HEK293T (cell line): ENCODE measurements around the gene OLFML3.

Source experiments
- CTCF ChIA-PET: fragments of 350-600 bp; formaldehyde crosslinking; extraction: SDS; loops from one replicate; lab custom pipeline; 2021; ENCODE audit warnings: antibody characterized with exemption, inconsistent platforms; lab: Yijun Ruan, JAX
- POLR2A ChIA-PET: fragments of 350-600 bp; formaldehyde crosslinking; extraction: SDS; loops from one replicate; lab custom pipeline; 2020; ENCODE audit warnings: antibody characterized with exemption, inconsistent platforms; lab: Yijun Ruan, JAX
- DNase-seq: peaks from one replicate; pipeline ENCODE4 v3.0.0; 2012; ENCODE audit warnings: mixed read lengths; ENCODE audit errors: extremely low spot score
- ARNT ChIP-seq: fragments of 450-650 bp; IDR thresholded peaks from 2 replicates; pipeline ENCODE4 v1.6.1; 2017; ENCODE audit warnings: mild to moderate bottlenecking
- BHLHE40 ChIP-seq: fragments of 450-650 bp; IDR thresholded peaks from 2 replicates; pipeline ENCODE4 v1.6.1; 2016; ENCODE audit warnings: mild to moderate bottlenecking, moderate library complexity, borderline replicate concordance
- CTBP1 ChIP-seq: fragments of 450-650 bp; IDR thresholded peaks from 2 replicates; pipeline ENCODE4 v1.6.1; 2016; ENCODE audit warnings: borderline replicate concordance
- ELF4 ChIP-seq: fragments of 450-650 bp; IDR thresholded peaks from 2 replicates; pipeline ENCODE4 v1.6.1; 2017; ENCODE audit warnings: antibody characterized with exemption
- FOXA1 ChIP-seq: fragments of 450-650 bp; IDR thresholded peaks from 2 replicates; pipeline ENCODE4 v1.6.1; 2016; ENCODE audit warnings: mild to moderate bottlenecking
- FOXK2 ChIP-seq: fragments of 450-650 bp; IDR thresholded peaks from 2 replicates; pipeline ENCODE4 v1.6.1; 2016; ENCODE audit warnings: mild to moderate bottlenecking
- FOXM1 ChIP-seq: fragments of 450-650 bp; IDR thresholded peaks from 2 replicates; pipeline ENCODE4 v1.6.1; 2017; ENCODE audit warnings: mild to moderate bottlenecking, borderline replicate concordance
- HDGF ChIP-seq: fragments of 450-650 bp; IDR thresholded peaks from 2 replicates; pipeline ENCODE4 v1.6.1; 2017; ENCODE audit warnings: antibody characterized with exemption, borderline replicate concordance
- L3MBTL2 ChIP-seq: fragments of 450-650 bp; conservative IDR thresholded peaks from 2 replicates; pipeline ENCODE4 v1.6.1; 2016; ENCODE audit warnings: mild to moderate bottlenecking
- LEF1 ChIP-seq: fragments of 450-650 bp; IDR thresholded peaks from 2 replicates; pipeline ENCODE4 v1.6.1; 2017; ENCODE audit warnings: mild to moderate bottlenecking, borderline replicate concordance
- NFRKB ChIP-seq: fragments of 450-650 bp; IDR thresholded peaks from 2 replicates; pipeline ENCODE4 v1.6.1; 2016; ENCODE audit warnings: mild to moderate bottlenecking, moderate library complexity
- SP1 ChIP-seq: fragments of 450-650 bp; IDR thresholded peaks from 2 replicates; pipeline ENCODE4 v1.6.1; 2017
- SUZ12 ChIP-seq: fragments of 450-650 bp; IDR thresholded peaks from 2 replicates; pipeline ENCODE4 v1.6.1; 2016; ENCODE audit warnings: mild to moderate bottlenecking
- TARDBP ChIP-seq: fragments of 450-650 bp; IDR thresholded peaks from 2 replicates; pipeline ENCODE4 v1.6.1; 2016
- ZNF384 ChIP-seq: fragments of 450-650 bp; IDR thresholded peaks from 2 replicates; pipeline ENCODE4 v1.6.1; 2016
- TF ChIP-seq, protein P1 (sequence below): fragments of 450-650 bp; IDR thresholded peaks from 2 replicates; pipeline ENCODE4 v1.6.1; 2016

Gene OLFML3

DNA sequence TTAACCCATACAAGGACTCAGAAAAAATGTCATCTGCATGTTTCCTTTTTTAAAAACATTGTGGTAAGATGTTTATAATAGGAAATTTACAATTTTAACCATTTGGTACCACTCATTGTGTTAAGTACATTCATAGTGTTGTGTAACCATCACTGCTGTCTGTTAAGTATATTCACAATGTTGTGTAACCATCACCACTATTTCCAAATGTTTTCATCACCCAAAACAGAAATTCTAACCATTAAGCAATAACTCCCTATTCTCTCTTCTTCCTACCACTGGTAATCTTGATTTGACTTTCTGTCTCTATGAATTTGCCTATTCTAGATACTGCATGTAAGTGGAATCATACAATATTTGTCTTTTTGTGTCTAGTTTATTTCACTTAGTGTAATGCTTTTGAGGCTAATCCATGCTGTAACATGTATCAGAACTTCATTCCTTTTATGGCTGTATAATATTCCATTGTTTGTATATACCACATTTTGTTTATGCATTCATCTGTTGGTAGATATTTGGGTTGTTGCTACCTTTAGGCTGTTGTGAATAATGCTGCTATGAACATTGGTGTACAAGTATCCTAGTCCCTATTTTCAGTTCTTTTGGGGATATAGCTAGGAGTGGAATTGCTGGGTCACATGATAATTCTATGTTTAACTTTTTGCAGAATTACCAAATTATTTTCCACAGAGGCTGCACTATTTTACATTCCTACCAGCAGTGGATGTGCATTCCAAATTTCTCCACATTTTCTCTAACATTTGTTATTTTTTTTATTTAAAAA is 36.1 kb upstream of the OLFML3 start:
- POLR2A ChIA-PET, result interaction anchor here (1.2 kb wide), 1 partner anchor 13 kb away, joined by 3 read pairs; no protein-coding TSS in a partner anchor
- no peak for DNase-seq
- CTCF ChIA-PET, result interaction anchor here (0.6 kb wide), 1 partner anchor 1076 kb away, joined by 3 read pairs; no protein-coding TSS in a partner anchor
- TF ChIP-seq ELF4 (no peak), ZNF384 (no peak), L3MBTL2 (no peak), BHLHE40 (no peak), TARDBP (no peak), ARNT (no peak), CTBP1 (no peak), HDGF (no peak), SUZ12 (no peak), FOXA1 (no peak), LEF1 (no peak), FOXK2 (no peak), SP1 (no peak), NFRKB (no peak), FOXM1 (no peak)
- TF ChIP-seq, protein P1, sequence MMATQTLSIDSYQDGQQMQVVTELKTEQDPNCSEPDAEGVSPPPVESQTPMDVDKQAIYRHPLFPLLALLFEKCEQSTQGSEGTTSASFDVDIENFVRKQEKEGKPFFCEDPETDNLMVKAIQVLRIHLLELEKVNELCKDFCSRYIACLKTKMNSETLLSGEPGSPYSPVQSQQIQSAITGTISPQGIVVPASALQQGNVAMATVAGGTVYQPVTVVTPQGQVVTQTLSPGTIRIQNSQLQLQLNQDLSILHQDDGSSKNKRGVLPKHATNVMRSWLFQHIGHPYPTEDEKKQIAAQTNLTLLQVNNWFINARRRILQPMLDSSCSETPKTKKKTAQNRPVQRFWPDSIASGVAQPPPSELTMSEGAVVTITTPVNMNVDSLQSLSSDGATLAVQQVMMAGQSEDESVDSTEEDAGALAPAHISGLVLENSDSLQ, result no peak

DNA sequence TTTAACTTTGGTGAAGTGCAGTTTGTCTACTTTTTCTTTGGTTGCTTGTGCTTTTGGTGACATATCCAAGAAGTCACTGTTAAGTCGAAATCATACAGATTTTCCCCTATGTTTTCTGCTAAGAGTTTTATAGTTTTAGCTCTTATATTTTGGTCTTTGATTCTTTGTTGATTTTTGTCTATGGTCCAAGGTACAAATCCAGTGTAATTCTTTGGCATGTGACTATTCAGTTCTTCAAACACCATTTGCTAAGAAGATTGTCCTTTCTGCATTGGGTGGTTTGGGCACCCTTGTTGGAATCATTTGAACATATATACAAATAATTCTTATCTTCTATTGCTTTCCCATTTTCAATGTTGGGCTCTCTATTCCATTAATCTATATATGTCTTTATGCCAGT is 33.9 kb upstream of the OLFML3 start:
- no peak for DNase-seq
- TF ChIP-seq NFRKB, result no peak
- no peak for TF ChIP-seq FOXM1
- TF ChIP-seq LEF1, result no peak
- TF ChIP-seq FOXA1, result no peak
- TF ChIP-seq SP1, result no peak
- TF ChIP-seq TARDBP, result no peak
- no peak for TF ChIP-seq ARNT
- TF ChIP-seq BHLHE40, result no peak
- TF ChIP-seq CTBP1, result no peak
- no peak for TF ChIP-seq SUZ12
- no peak for TF ChIP-seq HDGF
- TF ChIP-seq FOXK2, result no peak
- TF ChIP-seq, protein P1, result no peak
- TF ChIP-seq ZNF384, result no peak
- no peak for TF ChIP-seq L3MBTL2
- no peak for TF ChIP-seq ELF4
- ChIA-PET CTCF (interaction anchor here (0.6 kb wide), 1 partner anchor 11 kb away, joined by 3 read pairs; no protein-coding TSS in a partner anchor), POLR2A (interaction anchor here (1.9 kb wide), 1 partner anchor 16 kb away, joined by 12 read pairs; the partner anchor contains the start of gene HIPK1)

DNA sequence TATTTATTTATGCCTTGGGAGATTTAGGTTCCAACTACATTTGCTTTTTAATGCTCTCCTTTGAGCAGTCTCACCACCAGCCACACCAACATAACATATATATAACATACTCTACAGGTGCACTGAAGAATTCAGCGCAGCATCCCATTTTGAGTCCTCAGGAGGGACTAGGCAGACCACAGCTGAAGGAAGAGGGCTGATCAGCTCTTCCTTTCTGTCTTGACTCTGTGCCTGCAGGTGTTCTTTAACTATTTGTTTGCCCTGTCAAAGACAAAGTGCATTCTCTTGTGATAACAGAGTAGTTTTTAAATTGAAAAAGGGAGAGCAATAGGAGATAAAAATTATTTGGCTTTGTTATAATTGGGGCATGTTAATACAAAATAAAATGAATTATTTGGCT is 33.2 kb upstream of the OLFML3 start:
- no peak for DNase-seq
- CTCF ChIA-PET, result interaction anchor here (1.4 to 2.1 kb wide), 3 partner anchors 9 to 31 kb away, joined by 4 to 6 read pairs (median 5); no protein-coding TSS in a partner anchor

DNA sequence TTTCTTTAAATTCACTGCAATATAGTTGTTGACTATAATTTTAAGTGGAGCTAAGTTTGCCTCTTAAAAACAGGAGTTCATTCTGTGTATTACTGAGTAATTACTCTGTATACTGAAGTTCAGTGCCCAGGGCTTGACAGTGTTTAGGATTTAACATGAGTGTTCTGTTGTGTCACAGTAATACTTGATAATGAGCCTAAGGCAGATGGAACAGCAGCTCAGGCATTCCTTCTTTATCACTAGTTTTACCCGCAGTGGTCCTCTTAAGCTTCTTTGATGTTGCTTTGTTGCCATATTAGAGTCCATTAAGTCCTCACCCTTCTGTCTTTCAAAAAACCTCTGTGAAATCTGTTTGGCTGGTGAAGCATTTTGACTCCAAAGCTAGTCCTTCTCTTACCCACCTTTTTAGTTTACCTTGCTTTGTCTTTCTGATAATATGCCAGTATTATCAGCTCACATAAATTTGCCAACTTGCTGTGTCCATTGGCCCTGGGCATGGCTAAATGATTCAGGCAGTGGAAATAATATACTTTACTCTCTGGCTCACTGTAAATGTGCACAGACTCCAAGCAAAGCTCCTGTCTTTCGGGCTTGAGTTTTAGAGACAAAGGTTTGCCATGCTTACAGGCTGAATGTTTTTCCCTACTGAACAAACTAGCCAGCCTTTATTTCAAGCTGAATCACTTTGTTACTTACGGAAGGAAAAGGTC is 32.4 kb upstream of the OLFML3 start:
- TF ChIP-seq L3MBTL2 (no peak), FOXK2 (no peak), NFRKB (no peak), CTBP1 (no peak), ELF4 (no peak), LEF1 (no peak), ARNT (no peak)
- POLR2A ChIA-PET, result interaction anchor here (1.3 to 1.9 kb wide), 4 partner anchors 16 to 42 kb away, joined by 3 to 12 read pairs (median 4); partner anchors contain the start of genes AP4B1 and HIPK1
- CTCF ChIA-PET, result interaction anchor here (1.4 to 2.1 kb wide), 3 partner anchors 8 to 30 kb away, joined by 4 to 6 read pairs (median 5); no protein-coding TSS in a partner anchor
- no peak for DNase-seq

More for the DNA sequence above, 33.2 kb upstream of the OLFML3 start:
- POLR2A ChIA-PET, result interaction anchor here (1.4 to 1.9 kb wide), 3 partner anchors 17 to 42 kb away, joined by 4 to 12 read pairs (median 5); partner anchors contain the start of genes AP4B1 and HIPK1
- TF ChIP-seq FOXA1 (no peak), SP1 (no peak), ZNF384 (no peak), ELF4 (no peak), FOXM1 (no peak), L3MBTL2 (no peak)
- TF ChIP-seq, protein P1, result no peak
